K562 (cell line): Measurements from ENCODE around the gene WDR5B. TPM values are rescaled to one million over a fixed set of nuclear protein-coding genes. Genes with fewer than 3 reads are reported as not detected.
A peak's percentile ranks its signal among the peaks of the same experiment; 100 is the strongest.

Experiments used
- AFF1 ChIP-seq, 2 experiments: fragments of 450-650 bp; IDR thresholded peaks; 2 replicates each; pipeline ENCODE4 v1.6.1; 2018; ENCODE audit warnings: mild to moderate bottlenecking in 2 of 2, low read depth in 1 of 2; ENCODE audit not compliant: partially characterized antibody in 2 of 2
- ATF1 ChIP-seq, 2 experiments: fragments of 450-650 bp in 1 of 2; IDR thresholded peaks; 2 replicates each; pipeline ENCODE4 v1.6.1; 2016; ENCODE audit warnings: missing compliant biosample characterization in 1 of 2, missing genetic modification characterization in 1 of 2
- ATF7 ChIP-seq: fragments of 450-650 bp; IDR thresholded peaks from 2 replicates; pipeline ENCODE4 v1.7.1; 2014; ENCODE audit warnings: mild to moderate bottlenecking, moderate library complexity
- CBFB ChIP-seq: sonication (generic); formaldehyde crosslinking; IDR thresholded peaks from 2 replicates; pipeline ENCODE4 v1.4.0; 2020; ENCODE audit warnings: mild to moderate bottlenecking, missing genetic modification reagents
- CREB3L1 ChIP-seq: fragments of 450-650 bp; IDR thresholded peaks from 2 replicates; pipeline ENCODE4 v1.6.1; 2014; ENCODE audit warnings: low read depth, mild to moderate bottlenecking, moderate library complexity, borderline replicate concordance
- MNT ChIP-seq, 2 experiments: fragments of 450-650 bp; conservative IDR thresholded peaks; 2 replicates each; pipeline ENCODE4 v1.6.1; 2017; ENCODE audit warnings: mild to moderate bottlenecking in 2 of 2, moderate library complexity in 2 of 2
- NFIC ChIP-seq: fragments of 450-650 bp; IDR thresholded peaks from 2 replicates; pipeline ENCODE4 v1.6.1; 2017; ENCODE audit warnings: mild to moderate bottlenecking, inconsistent platforms
- NR4A1 ChIP-seq, 2 experiments: fragments of 250-450 bp in 1 of 2; fragments of 450-650 bp in 1 of 2; sonication (Bioruptor Pico) in 1 of 2; IDR thresholded peaks; 2 replicates each; pipeline versions ENCODE4 v1.4.0 to v1.6.1; 2016 to 2020; ENCODE audit warnings: mild to moderate bottlenecking in 2 of 2, missing compliant biosample characterization in 1 of 2, missing genetic modification characterization in 1 of 2, moderate library complexity in 1 of 2
- PCBP2 ChIP-seq: fragments of 200-400 bp; formaldehyde crosslinking; IDR thresholded peaks from 2 replicates; pipeline ENCODE4 v1.6.1; 2018; ENCODE audit warnings: low read length, low read depth, mild to moderate bottlenecking, moderate library complexity; ENCODE audit not compliant: poor library complexity, severe bottlenecking
- POLR2AphosphoS5 ChIP-seq: IDR thresholded peaks from 2 replicates; pipeline ENCODE4 v1.6.1; 2011; ENCODE audit warnings: mild to moderate bottlenecking, low read depth, low read length, moderate library complexity; ENCODE audit not compliant: control insufficient read depth, insufficient read depth
- SMAD1 ChIP-seq: fragments of 150-350 bp; IDR thresholded peaks from 2 replicates; pipeline ENCODE4 v1.6.1; 2014; ENCODE audit warnings: low read length, low read depth; ENCODE audit not compliant: partially characterized antibody
- TAF7 ChIP-seq: fragments of 450-650 bp; IDR thresholded peaks from 2 replicates; pipeline ENCODE4 v1.6.1; 2016; ENCODE audit warnings: missing genetic modification characterization, missing compliant biosample characterization
- TBP ChIP-seq: optimal IDR thresholded peaks from 2 replicates; pipeline ENCODE3; 2011; ENCODE audit warnings: low read depth, low read length, improper control_type of control experiment
- ZNF592 ChIP-seq: fragments of 450-650 bp; IDR thresholded peaks from 2 replicates; pipeline ENCODE4 v1.6.1; 2017; ENCODE audit warnings: antibody characterized with exemption, mild to moderate bottlenecking
- polyA plus RNA-seq, 8 experiments: library from polyadenylated mRNA; depleted of rRNA in 4 of 8; stranded (reverse) in 5 of 8; unstranded in 3 of 8; fragments of >200 nt; fragmentation: Nextera tagmentation in 2 of 8; fragmentation: Illumina TruSeq in 1 of 8; extraction: Ambion mirVana in 2 of 8; extraction: Trizol in 1 of 8; gene quantifications; 2 replicates each; pipeline versions ENCODE4 v1.2.1 to v1.2.3, GENCODE V29; 2011 to 2014; ENCODE audit warnings: inconsistent platforms in 1 of 8, missing spikeins in 1 of 8
- total RNA-seq, 7 experiments: library from RNA; depleted of rRNA in 6 of 7; stranded (reverse); fragments of >200 nt in 6 of 7; fragmentation: Illumina TruSeq in 2 of 7; extraction: Trizol in 2 of 7; gene quantifications; 2 replicates each; pipeline versions ENCODE4 v1.2.1 to v1.2.3, GENCODE V29; 2011 to 2021; ENCODE audit warnings: low replicate concordance in 1 of 7

WDR5B gene
- total and polyA plus RNA-seq, 9 of the 15 experiments (the other 6 are each of a cell fraction or from before 2014, with no cell fraction given): 2.8 to 10.1 (median 4.2) TPM

- TF ChIP-seq MNT (conservative IDR thresholded peaks at IDR 0.05) (peak; percentile 67 to 88), NR4A1 (CRISPR knock-in tag; IDR thresholded peaks at IDR 0.05) (no peak), NR4A1 (tag; IDR thresholded peaks at IDR 0.05) (no peak), SMAD1 (peak; percentile 63), TAF7 (tag) (peak; percentile 69; the same call in 1 of the 2 replicates), CREB3L1 (peak; percentile 16; the same call in 1 of the 2 replicates), ATF7 (peak; percentile 34), NFIC (peak; percentile 78), CBFB (CRISPR knock-in tag) (no peak), PCBP2 (no peak), AFF1 (IDR thresholded peaks at IDR 0.05; ENCODE audit: low read depth in 1 of 2, partially characterized antibody in 2 of 2) (peak in 1 of 2 experiments; percentile 35), POLR2AphosphoS5 (peak; percentile 61), ATF1 (CRISPR knock-in tag; IDR thresholded peaks at IDR 0.05) (no peak), ATF1 (tag; IDR thresholded peaks at IDR 0.05) (no peak), TBP (peak; percentile 80), ZNF592 (peak; percentile 27; the same call in 1 of the 2 replicates)
Measured at GRCh38 chr3:122382888-122383666, 32.8 kb downstream of the WDR5B start, which contains the start of gene MIX23 (continued).
